Gastroesophageal sphincter (tissue), 4 donors: ENCODE measurements around the gene FAM13A. TPM values are rescaled to one million over a fixed set of nuclear protein-coding genes. Genes with fewer than 3 reads are reported as not detected.
"Not testable (repeated sequence)": the region's sequence is repeated elsewhere in the genome, so short reads cannot be mapped to it uniquely, and the experiment has no call there.

Experiments used
- ATAC-seq: fragments of 150-250 bp; one replicate; pipeline ENCODE4 v1.9.1; 2016; ENCODE audit warnings: mild to moderate bottlenecking, moderate library complexity
- H3K27ac ChIP-seq, 4 donors: fragments of 200-600 bp; sonication (generic) in 3 of 4; 1 replicate in 3 of 4; 2 replicates in 1 of 4; pipeline ENCODE4 v1.5.1; 2016 to 2019
- H3K27me3 ChIP-seq: fragments of 200-600 bp; sonication (generic); one replicate; pipeline ENCODE4 v1.5.1; 2019
- H3K36me3 ChIP-seq, 2 donors: fragments of 200-600 bp; sonication (generic); one replicate each; pipeline ENCODE4 v1.5.1; 2019; ENCODE audit warnings: control low read depth in 1 of 2
- H3K4me1 ChIP-seq, 3 donors: fragments of 200-600 bp; sonication (generic); 1 replicate in 2 of 3; 2 replicates in 1 of 3; pipeline ENCODE4 v1.5.1; 2016 to 2019; ENCODE audit warnings: control low read depth in 2 of 3
- H3K4me3 ChIP-seq, 2 donors: fragments of 200-600 bp; sonication (generic); one replicate each; pipeline ENCODE4 v1.5.1; 2019; ENCODE audit warnings: mild to moderate bottlenecking in 1 of 2, moderate library complexity in 1 of 2
- H3K9me3 ChIP-seq, 3 donors: fragments of 200-600 bp; sonication (generic); one replicate each; pipeline ENCODE4 v1.5.1; 2017 to 2019; ENCODE audit warnings: control low read depth in 2 of 3
- EP300 ChIP-seq: sonication (generic); formaldehyde crosslinking; IDR thresholded peaks from one replicate; pipeline ENCODE4 v1.6.1; 2017; ENCODE audit warnings: antibody characterized with exemption, mild to moderate bottlenecking
- POLR2A ChIP-seq, 2 donors: fragments of 450-650 bp; IDR thresholded peaks; one replicate each; pipeline ENCODE4 v1.6.1; 2017; ENCODE audit warnings: antibody characterized with exemption in 2 of 2, mild to moderate bottlenecking in 2 of 2, moderate library complexity in 1 of 2
- POLR2AphosphoS5 ChIP-seq: sonication (generic); formaldehyde crosslinking; IDR thresholded peaks from one replicate; pipeline ENCODE4 v1.6.1; 2017; ENCODE audit warnings: antibody characterized with exemption
- WGBS, 2 donors: methylation state at CpG; one replicate each; pipeline ENCODE4 v1.1.5; 2018; ENCODE audit warnings: low coverage in 1 of 2; 5-methylcytosine and 5-hydroxymethylcytosine counted together
- total RNA-seq, 4 donors: library from RNA; depleted of rRNA; stranded (reverse); fragments of >200 nt; gene quantifications; one replicate each; pipeline ENCODE4 v1.1.0, GENCODE V29; 2016
- TF ChIP-seq, protein P1 (sequence below), 4 experiments: fragments of 200-600 bp in 2 of 4; fragments of 450-650 bp in 2 of 4; sonication (generic) in 1 of 4; IDR thresholded peaks; one replicate each; pipeline ENCODE4 v1.5.1; 2017 to 2019; ENCODE audit warnings: antibody characterized with exemption in 4 of 4, mild to moderate bottlenecking in 2 of 4, moderate library complexity in 2 of 4

Gene FAM13A
- total RNA-seq, 4 donors from 2014 or later, result 22.8 to 46.9 (median 35.2) TPM

DNA sequence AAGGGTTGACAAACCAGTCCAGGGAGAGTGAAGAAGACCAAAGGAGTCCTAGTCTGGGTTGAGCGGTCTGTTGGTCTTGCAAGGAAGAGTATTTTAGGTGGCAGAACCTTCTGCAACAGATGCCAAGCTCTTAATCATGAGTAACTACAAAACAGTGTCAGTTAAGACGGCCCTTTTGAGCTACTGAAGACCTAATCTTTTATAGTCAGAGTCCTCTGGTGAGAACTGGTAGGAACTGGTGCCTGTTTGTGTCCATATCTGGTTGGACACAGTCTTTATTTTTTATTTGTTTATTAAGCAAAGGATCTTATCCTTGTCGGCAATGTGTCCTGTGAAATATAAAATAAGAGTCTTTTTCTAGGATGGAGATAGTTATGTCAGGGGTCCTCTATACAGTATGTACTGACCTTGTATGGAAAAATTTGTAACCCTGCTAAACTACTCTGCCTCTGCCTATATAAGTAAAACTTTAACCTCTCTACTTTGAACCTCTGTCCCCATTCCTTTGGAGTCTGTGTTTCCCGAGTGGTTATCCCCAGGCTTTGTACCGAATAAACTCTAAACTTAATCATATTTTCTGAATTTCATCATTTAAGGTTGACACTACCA, 47.1 kb downstream of the FAM13A start:
- H3K27ac ChIP-seq, result no peak overlapping the region
- 87 to 98% methylated on average over 4 to 5 of the region's 5 CpGs for WGBS, 2 donors
- peaks cover 2 to 36% of the 10 kb centered on the region in 2 donors for H3K36me3 ChIP-seq
- no peak overlapping the region for H3K4me3 ChIP-seq
- peaks cover 0 to 4% (median 0%) of the 10 kb centered on the region in 3 donors for H3K9me3 ChIP-seq
- no peaks in the 10 kb centered on the region for H3K4me1 ChIP-seq
- TF ChIP-seq POLR2A (IDR thresholded peaks at IDR 0.05) (no peak), EP300 (no peak), POLR2AphosphoS5 (no peak)
- TF ChIP-seq, protein P1, sequence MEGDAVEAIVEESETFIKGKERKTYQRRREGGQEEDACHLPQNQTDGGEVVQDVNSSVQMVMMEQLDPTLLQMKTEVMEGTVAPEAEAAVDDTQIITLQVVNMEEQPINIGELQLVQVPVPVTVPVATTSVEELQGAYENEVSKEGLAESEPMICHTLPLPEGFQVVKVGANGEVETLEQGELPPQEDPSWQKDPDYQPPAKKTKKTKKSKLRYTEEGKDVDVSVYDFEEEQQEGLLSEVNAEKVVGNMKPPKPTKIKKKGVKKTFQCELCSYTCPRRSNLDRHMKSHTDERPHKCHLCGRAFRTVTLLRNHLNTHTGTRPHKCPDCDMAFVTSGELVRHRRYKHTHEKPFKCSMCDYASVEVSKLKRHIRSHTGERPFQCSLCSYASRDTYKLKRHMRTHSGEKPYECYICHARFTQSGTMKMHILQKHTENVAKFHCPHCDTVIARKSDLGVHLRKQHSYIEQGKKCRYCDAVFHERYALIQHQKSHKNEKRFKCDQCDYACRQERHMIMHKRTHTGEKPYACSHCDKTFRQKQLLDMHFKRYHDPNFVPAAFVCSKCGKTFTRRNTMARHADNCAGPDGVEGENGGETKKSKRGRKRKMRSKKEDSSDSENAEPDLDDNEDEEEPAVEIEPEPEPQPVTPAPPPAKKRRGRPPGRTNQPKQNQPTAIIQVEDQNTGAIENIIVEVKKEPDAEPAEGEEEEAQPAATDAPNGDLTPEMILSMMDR (IDR thresholded peaks at IDR 0.05), result no peak
- ATAC-seq, result no peak
- H3K27me3 ChIP-seq, result no peaks in the 10 kb centered on the region

DNA sequence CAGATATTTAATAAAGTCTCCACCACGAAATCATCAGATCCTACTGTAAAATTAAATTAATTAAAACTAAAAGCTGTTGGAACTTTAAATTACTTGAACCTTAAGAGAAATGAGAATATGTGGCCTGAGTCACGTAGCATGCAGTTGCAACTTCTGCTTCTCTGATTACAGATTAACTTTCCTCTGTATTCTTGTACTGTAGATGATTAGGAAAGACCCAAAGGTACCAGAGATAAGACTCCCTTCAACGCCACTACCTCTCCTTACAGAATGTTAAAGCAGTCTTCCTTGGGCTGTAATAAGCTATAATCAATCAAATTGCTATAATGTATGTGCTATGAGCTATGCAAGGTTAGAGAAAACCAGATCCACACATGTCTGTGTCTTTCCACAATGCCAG, 47.9 kb downstream of the FAM13A start:
- H3K36me3 ChIP-seq, result peaks cover 2 to 31% of the 10 kb centered on the region in 2 donors
- no peaks in the 10 kb centered on the region for H3K27me3 ChIP-seq
- 92 to 98% methylated on average over 3 of the region's 3 CpGs for WGBS, 2 donors
- H3K4me1 ChIP-seq, result no peaks in the 10 kb centered on the region
- no peak overlapping the region for H3K27ac ChIP-seq
- TF ChIP-seq POLR2AphosphoS5, result no peak
- TF ChIP-seq, protein P1 (IDR thresholded peaks at IDR 0.05), result no peak
- TF ChIP-seq EP300, result no peak
- no peak for TF ChIP-seq POLR2A (IDR thresholded peaks at IDR 0.05)
- no peak for ATAC-seq
- no peak overlapping the region for H3K4me3 ChIP-seq
- no peaks in the 10 kb centered on the region for H3K9me3 ChIP-seq

DNA sequence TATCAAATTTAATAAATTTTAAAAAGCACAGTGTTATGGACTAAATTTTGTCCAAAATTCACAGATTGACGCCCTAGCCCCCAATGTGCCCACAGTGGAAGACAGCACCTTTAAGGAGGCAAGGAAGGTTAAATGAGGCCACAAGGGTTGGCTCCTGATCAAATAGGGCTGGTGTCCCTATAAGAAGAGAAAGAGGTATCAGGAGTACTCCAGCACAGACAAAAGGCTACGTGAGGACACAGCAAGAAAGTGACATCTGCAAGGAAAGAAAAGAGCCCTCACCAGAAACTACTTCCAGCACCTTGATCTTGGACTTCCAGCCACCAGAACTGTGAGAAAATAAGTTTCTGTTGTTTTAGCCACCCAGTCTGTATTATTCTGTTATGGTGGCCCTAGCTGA, 48.8 kb downstream of the FAM13A start:
- TF ChIP-seq, protein P1 (IDR thresholded peaks at IDR 0.05), result no peak
- TF ChIP-seq EP300, result no peak
- TF ChIP-seq POLR2A (IDR thresholded peaks at IDR 0.05), result no peak
- TF ChIP-seq POLR2AphosphoS5, result no peak
- 90 to 100% methylated on average over 2 of the region's 2 CpGs for WGBS, 2 donors

DNA sequence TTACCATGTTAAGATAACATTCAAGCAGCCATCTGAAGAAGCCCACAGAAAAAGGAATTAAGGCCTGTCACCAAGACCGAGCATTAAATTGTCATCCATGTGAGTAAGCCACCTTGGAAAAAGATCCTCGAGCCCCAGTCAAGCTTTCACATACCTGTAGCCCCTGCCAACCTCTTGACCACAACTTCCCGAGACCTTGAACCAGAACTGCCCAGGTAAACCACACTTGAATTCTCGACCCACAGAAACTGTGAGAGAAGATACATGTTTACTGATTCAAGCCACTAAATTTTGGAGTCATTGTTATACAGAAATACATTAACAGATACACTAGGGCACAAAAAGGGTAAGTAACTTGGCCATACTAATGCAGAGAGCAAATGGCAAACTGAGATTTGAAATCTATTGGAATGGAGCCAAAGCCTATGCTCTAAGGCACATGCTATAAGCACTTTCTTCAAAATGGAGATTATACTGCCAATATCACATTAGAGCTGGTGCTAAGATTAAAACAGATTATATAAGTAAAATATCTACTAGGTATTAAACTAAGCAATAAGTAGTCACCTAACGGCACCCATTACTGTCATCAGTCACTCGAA, 49.5 kb downstream of the FAM13A start:
- Histone ChIP-seq H3K27ac (no peak overlapping the region), H3K36me3 (peaks cover 2 to 24% of the 10 kb centered on the region in 2 donors), H3K9me3 (no peaks in the 10 kb centered on the region), H3K4me3 (no peak overlapping the region), H3K27me3 (no peaks in the 10 kb centered on the region), H3K4me1 (peaks cover 0 to 2% (median 0%) of the 10 kb centered on the region in 3 donors)
- WGBS, 2 donors, result 97% methylated on average over 3 to 6 of the region's 6 CpGs
- TF ChIP-seq POLR2AphosphoS5 (no peak), EP300 (no peak), POLR2A (IDR thresholded peaks at IDR 0.05) (no peak)
- TF ChIP-seq, protein P1 (IDR thresholded peaks at IDR 0.05), result no peak
- ATAC-seq, result no peak

More for the DNA sequence above, 48.8 kb downstream of the FAM13A start:
- H3K4me1 ChIP-seq, result no peaks in the 10 kb centered on the region
- H3K4me3 ChIP-seq, result no peak overlapping the region
- no peak overlapping the region for H3K27ac ChIP-seq
- H3K36me3 ChIP-seq, result peaks cover 2 to 24% of the 10 kb centered on the region in 2 donors
- H3K27me3 ChIP-seq, result no peaks in the 10 kb centered on the region
- H3K9me3 ChIP-seq, result no peaks in the 10 kb centered on the region
- no peak for ATAC-seq

DNA sequence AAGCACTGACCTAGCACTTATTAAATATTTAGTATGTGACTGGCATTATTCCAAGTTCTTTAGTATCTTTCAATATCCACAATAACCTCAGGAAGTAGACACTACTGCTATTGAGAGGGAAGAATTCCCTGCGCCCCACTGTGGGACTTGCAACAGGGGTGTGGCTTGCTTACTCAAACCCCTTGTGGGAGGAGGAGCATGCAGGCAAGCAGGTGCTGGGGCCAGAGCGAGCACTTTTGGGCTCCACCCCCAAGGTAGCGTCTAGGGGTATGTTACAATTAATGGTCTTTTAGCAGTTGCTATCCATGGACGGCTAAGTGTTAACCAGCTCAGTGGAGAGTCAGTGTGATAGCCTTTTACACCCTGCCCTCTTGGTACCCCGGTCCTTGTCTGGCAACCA, 50.7 kb downstream of the FAM13A start:
- Histone ChIP-seq H3K4me3 (no peak overlapping the region), H3K36me3 (peaks cover 2 to 24% of the 10 kb centered on the region in 2 donors), H3K4me1 (peaks cover 0 to 11% (median 3%) of the 10 kb centered on the region in 3 donors), H3K9me3 (no peaks in the 10 kb centered on the region), H3K27ac (no peak overlapping the region), H3K27me3 (no peaks in the 10 kb centered on the region)
- TF ChIP-seq POLR2AphosphoS5, result no peak
- no peak for TF ChIP-seq POLR2A (IDR thresholded peaks at IDR 0.05)
- no peak for TF ChIP-seq EP300
- TF ChIP-seq, protein P1 (IDR thresholded peaks at IDR 0.05), result no peak
- ATAC-seq, result no peak
- 93 to 100% methylated on average over 1 to 5 of the region's 5 CpGs for WGBS, 2 donors

DNA sequence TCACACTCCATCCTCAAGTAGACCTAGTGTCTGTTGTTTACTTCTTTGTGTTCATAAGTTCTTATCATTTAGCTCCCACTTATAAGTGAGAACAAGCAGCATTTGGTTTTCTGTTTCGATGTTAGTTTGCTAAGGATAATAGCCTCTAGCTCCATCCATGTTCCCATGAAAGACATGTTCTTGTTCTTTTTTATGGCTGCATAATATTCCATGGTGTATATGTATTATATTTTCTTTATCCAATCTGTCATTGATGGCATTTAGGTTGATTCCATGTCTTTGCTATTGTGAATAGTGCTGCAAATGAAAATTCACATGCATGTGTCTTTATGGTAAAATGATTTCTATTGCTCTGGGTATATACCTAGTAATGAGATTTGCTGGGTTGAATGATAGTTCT, 51.9 kb downstream of the FAM13A start:
- H3K4me3 ChIP-seq, ATAC-seq, H3K27ac ChIP-seq, H3K27me3 ChIP-seq, H3K9me3 ChIP-seq: not testable (repeated sequence)
- WGBS, 2 donors, result 100% methylated on average over 1 of the region's 1 CpG
- Histone ChIP-seq H3K36me3 (peaks cover 2 to 24% of the 10 kb centered on the region in 2 donors), H3K4me1 (peaks cover 0 to 16% (median 3%) of the 10 kb centered on the region in 3 donors)
